8988T (cell line): ENCODE data around the gene HOXB2.

Experiments used
- DNase-seq: peaks from one replicate; pipeline ENCODE4 v3.0.0; 2011

HOXB2 gene

GRCh38 chr17:48545022-48545375 is at the start of gene HOXB2:
Gene HOXB2, minus strand, starts transcription at chr17:48545109. Its CDS starts 198 bp downstream, at chr17:48544911.
- peak; percentile 53 for DNase-seq

DNA sequence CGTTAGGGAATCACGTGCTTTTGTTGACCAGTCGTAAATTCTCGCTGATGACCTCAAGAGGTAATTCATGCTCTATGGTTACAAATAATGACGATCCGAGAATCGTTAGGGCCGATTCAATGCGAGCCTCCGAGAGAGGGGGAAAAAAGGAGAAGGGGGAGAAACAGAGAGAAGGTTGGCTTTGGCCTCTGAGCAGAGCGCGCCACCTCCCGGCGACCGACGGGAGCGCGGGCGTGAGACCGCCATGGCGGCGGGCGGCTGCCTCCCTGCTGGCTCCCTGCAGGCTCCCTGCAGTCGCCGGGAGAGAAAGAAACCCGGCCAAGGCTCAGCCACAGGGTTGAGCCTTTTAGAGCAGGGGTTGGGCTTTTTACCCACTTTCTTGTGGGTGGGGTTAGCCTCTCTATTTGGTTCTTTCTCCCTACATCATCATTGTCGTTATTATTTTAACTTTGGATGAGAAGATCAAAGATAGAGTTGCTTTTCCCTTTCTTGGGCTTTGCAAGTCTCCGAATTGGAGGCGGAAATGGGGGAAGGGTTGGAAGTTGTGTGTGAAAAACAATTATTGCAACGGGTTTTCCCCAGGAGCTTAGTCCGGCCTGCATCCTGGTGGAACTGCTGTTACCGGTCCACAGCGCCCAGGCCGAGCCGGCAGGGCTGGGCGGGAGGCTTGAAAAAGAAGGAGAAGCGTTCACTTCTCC is 49.1 kb upstream of the HOXB2 start:
- DNase-seq: peak; percentile 100

GRCh38 chr17:48593126-48593829 is 48.4 kb upstream of the HOXB2 start, which contains the start of gene HOXB5:
Gene HOXB5, minus strand, starts transcription at chr17:48593779. Its CDS starts 97 bp downstream, at chr17:48593682.
- DNase-seq: no peak

- DNase-seq: no peak
Measured at GRCh38 chr17:48592577-48592976, 47.7 kb upstream of the HOXB2 start.

DNA sequence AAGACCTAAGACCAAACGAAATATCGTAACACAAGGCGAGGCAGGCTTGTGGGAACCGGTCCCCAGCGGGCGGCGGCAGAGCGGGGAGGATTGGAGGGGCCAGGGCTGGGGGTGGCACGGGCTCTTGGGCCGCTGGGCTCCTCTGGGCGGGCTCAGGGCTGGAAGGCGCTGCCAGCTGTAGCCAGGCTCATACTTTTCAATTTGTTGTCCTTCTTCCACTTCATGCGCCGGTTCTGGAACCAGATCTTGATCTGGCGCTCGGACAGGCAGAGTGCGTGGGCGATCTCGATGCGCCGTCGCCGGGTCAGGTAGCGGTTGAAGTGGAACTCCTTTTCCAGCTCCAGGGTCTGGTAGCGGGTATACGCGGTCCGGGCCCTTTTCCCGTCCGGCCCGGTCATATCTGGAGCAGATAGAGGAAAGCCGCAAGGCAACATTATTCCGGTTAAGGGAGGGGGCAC is 47.2 kb upstream of the HOXB2 start:
- no peak for DNase-seq

- no peak for DNase-seq
Measured at GRCh38 chr17:48591255-48592056, 46.5 kb upstream of the HOXB2 start.

GRCh38 chr17:48590607-48591161 is 45.8 kb upstream of the HOXB2 start:
- no peak for DNase-seq

DNA sequence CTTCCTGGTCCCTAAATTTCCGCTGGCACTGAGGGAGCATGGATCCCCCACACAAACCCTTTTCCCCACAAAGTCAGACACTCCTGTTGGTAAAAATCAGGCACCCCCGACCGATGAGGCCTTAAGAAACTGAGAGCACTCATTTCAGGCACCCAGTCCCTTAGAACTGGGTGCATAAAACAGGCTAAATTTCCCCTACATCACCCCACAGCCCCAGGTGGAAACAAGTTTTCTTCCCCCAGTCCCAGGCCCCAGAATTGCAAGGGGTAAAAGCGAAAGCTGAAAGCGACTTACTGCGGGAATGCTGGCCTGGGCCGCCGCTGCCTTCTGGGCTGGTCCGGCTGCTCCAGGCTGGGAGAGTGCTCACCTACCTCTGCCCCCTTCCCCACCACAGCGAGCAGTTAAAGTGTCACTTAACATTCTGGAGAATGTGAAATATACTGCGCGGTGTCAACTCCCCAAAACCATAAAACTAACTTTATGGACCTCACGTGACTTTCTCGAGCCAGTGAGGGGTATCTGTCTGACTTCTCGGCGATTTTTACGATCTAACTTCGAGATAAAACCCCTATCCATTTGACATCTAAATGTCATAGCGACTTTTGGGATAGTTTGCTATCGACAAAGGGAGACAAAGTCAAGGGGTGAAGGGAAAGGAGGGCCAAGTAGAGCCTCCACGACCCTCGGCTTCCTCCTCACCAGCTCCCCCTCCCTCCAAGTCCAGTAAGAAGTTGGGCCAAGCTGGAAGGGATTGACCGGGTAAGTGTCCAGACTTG is 45.1 kb upstream of the HOXB2 start, which contains the start of gene HOXB3:
Gene HOXB3 (minus strand): TSS at position 411 of the 776 bp plus-strand sequence. CDS start 37,767 bp downstream, outside the sequence.
- DNase-seq: no peak

GRCh38 chr17:48589060-48589830 is 44.3 kb upstream of the HOXB2 start:
- DNase-seq: no peak

DNA sequence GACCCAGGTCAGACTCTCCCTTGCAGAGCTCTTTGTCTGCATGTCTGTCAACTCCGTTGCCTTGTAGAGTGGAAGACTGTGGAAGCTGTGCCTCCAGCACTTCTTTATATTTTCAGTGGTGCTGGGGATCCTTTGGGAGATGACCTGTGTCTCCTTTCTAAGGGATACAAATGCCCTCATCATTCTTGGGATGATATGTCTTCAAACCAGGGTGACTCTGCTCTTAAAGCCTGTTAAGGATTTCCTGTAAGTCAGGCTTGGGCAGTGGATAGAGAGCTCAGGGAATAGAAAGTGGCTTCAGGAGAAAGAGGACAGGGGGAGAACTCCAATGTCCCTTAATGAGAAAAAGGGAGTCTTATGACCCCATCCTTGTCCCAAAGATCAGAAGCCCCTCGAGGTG is 43.6 kb upstream of the HOXB2 start:
- no peak for DNase-seq

DNA sequence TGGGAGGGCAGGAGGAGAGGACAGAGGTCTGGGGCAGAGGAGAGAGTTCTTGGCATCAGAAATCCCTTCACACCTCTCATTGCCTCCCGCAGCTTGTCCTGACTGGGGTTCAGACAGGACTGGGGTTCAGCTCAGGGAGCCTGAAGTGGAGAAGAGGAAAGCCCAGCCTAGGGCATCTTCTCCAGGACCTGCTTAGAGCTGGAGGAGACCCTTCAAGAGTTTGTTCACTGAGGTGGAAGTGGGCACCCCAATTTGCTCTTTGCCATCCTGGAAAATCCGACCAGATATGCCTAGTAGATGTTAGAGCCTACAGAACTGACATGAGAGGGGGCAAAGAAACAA is 43.1 kb upstream of the HOXB2 start:
- no peak for DNase-seq

GRCh38 chr17:48587276-48588073 is 42.6 kb upstream of the HOXB2 start:
- no peak for DNase-seq

- DNase-seq: no peak
Measured at GRCh38 chr17:48586355-48587258, 41.7 kb upstream of the HOXB2 start.

- no peak for DNase-seq
Measured at GRCh38 chr17:48584223-48584741, 39.4 kb upstream of the HOXB2 start.

GRCh38 chr17:48583708-48584222 is 38.9 kb upstream of the HOXB2 start:
- no peak for DNase-seq

DNA sequence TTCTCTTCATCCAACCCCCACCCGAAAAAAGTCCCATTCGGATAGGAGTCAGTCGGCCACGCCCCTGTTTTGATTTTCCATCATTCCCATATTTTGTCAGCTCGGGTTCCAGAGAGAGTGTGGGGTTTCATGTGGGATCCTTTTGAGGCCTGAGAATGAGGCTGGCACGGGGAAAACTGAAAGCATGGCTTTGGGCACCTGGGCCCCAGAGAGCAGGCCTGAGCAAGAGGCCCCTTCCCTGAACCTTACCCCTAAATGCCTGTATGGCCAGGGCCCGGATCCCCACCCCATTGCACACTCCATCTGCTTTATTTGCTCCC is 37.8 kb upstream of the HOXB2 start:
- DNase-seq: no peak

DNA sequence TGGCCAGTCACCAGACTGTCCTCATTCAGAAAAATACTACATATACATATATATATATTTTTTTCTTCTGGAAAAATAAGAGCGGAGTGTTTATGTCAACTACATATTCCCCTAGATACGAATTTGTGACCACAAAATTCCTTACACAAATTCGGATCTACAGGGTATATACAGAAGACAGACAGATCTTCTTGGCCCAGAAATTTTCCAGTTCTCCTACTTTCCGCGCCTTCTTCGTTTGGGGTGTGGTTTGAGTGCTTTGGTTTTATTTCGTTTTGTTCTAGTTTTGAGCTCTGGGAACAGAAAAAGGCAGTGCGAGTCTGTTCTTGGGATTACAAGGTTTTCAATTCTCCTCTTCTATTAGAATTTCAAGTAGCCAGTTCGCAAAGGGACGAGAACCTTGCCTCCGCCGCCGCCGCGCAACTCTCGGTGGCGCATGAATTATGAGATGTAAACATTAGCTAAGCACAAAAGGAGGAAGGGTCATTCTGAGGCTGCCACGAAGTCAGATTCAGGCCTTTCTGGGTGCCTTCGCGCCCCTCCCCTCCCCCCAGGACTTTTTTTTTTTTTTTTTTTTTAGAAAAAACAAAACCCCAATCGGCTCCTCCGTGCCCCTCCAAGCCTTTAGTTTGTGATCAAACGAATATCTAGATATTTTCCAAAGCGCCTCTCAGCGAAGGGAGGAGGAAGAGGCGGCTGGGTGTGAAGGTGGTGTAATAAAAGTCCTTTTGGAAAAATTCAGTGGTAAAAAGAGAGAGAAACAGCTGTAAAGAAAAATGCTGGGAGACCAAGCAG is 35.0 kb upstream of the HOXB2 start:
- DNase-seq: no peak

DNA sequence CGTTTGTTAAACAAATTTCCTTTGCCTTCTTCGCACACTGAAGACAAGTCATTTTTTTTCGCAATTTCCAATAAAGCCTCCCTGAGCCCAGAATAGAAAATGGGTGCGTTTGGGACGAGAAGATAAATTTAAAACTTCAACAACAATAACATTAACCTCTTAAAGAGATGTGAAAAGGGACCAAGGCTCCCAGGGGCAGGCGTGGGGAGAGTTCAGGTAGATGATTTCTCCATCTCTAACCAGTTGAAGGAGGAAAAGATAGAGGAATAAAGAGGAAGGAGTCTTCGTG is 34.5 kb upstream of the HOXB2 start:
- DNase-seq: no peak
